Brain pericyte (primary cell): Measurements from ENCODE around the gene TMEM135.
"Not testable (repeated sequence)": the region's sequence is repeated elsewhere in the genome, so short reads cannot be mapped to it uniquely, and the experiment has no call there.

ENCODE experiments used
- DNase-seq: peaks from one replicate; pipeline ENCODE4 v3.0.0-alpha.2; 2012; ENCODE audit warnings: low read depth, low spot score

Gene TMEM135

DNA sequence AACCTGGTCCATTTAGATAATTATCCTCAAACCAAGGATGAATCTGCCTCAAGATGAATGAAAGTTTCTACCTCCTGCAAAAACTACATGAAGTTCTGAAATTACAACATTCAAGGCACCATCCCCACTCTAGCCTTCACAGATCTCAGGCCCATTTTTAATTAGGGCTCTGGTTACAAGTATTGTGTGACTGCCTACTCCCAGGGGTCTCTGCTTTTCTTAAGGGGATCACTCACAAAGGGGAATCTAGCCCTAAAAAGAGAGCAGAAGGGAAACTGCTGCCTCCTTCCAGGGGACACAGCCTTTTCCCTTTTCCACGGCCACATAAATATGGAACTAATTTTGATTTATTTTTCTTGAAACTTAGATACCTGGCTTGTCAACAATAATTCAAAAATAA lies 17.4 kb upstream of the TMEM135 start:
- DNase-seq = no peak

GRCh38 chr11:87020764-87021365 lies 16.9 kb upstream of the TMEM135 start:
- no peak for DNase-seq

DNA sequence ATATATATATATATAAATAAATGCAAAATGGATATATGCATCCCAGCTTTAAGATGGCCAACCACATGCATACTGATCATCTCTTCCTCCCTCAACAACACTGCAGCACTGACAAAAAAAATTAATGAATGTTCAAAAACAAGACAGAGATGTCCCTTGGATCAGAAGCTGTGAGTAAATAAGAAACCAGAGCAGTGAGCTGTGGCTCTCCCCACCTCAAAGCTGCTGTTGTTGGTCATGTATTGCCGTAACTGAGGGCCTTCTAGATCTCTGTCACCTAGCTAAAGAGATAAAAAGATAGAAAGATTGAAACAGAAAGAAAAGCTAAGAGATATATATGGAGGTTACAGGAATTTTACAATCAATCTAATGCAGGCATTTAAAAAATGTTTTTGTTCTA lies 15.5 kb upstream of the TMEM135 start:
- DNase-seq = no peak

GRCh38 chr11:87022738-87023137 lies 15.0 kb upstream of the TMEM135 start:
- no peak for DNase-seq

GRCh38 chr11:87026415-87026814 lies 11.3 kb upstream of the TMEM135 start:
- DNase-seq = not testable (repeated sequence)

GRCh38 chr11:87030458-87031054 lies 7.2 kb upstream of the TMEM135 start:
- no peak for DNase-seq

DNA sequence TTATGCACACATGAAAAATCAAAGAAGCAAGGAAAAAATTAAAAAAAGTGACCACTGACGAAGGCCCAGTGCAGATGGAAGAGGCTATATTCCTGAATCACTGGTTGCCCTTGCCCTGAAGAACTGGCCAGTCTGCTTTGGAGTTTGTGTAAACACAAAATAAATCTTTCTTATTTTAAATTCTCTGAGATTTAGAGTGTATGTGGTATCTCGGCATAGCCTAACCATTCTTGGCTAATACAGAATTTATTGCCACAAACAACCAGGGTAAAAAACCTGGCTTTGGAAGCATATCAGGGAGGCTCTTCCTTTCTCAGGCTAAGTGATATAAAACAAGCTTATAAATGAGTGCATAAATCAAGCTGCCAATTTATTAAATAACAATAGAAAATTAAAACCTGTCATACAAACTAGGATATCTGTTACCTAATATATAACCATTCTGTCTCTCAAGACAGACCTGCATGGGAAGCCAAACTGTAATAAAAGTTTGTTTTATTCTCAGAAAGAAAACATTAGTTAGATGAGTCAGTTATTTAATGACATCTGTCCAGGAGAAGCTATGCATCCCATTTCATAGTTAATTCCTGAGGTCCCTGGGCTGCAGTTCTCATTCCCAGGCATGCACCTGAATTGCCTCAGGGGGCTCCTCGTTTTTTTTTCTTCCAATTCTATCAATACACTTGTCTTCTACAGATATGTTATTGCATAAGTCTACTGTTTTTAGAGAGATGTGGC lies 6.1 kb upstream of the TMEM135 start:
- DNase-seq = no peak

GRCh38 chr11:87033561-87033960 lies 4.2 kb upstream of the TMEM135 start:
- DNase-seq = no peak

- no peak for DNase-seq
Observed at GRCh38 chr11:87035976-87036583, 1.7 kb upstream of the TMEM135 start.

- no peak for DNase-seq
Observed at GRCh38 chr11:87036756-87037449, 831 bp upstream of the TMEM135 start.

GRCh38 chr11:87038235-87038977 lies 672 bp downstream of the TMEM135 start:
- DNase-seq = no peak

- no peak for DNase-seq
Observed at GRCh38 chr11:87039371-87039770, 1.6 kb downstream of the TMEM135 start.

DNA sequence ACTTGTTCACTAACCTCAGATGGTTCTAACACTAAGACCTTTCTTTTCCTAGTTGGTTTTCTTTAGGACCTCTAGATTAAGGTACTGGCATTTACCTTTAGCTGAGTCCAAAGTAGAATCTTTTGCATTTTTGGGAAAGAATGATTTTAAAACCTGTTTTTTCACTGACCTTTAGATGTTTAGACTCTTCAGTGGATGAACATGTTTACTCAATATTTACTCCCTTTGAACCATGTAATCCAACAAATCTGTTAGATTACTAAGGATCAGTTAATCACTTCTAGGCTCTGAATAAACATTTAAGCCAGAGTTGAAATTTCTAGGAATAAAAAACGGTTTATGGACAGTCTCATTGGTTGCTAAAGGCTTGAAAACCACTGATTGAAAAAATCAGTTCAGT lies 6.2 kb downstream of the TMEM135 start:
- DNase-seq = no peak

- DNase-seq = no peak
Observed at GRCh38 chr11:87046824-87047223, 9.1 kb downstream of the TMEM135 start.

DNA sequence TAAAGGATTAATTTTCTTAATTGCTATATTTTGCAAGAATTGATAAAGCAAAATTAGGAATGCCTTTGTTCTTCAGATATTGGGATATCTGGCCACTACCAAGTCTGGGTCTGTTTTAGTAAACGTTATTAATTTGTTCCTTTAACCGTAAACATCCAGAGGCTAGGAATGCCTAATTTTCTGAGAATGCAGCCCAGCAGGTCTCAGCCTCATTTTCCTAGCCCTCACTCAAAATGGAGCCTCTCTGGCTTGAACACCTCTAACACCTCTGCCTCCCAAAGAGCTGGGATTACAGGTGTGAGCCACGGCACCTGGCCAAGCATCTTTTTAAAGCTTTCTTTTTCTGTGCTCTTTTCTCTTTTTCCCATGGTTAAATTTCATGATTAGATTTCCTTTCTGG lies 18.4 kb downstream of the TMEM135 start:
- DNase-seq = no peak

- no peak for DNase-seq
Observed at GRCh38 chr11:87057749-87058148, 20.0 kb downstream of the TMEM135 start.

DNA sequence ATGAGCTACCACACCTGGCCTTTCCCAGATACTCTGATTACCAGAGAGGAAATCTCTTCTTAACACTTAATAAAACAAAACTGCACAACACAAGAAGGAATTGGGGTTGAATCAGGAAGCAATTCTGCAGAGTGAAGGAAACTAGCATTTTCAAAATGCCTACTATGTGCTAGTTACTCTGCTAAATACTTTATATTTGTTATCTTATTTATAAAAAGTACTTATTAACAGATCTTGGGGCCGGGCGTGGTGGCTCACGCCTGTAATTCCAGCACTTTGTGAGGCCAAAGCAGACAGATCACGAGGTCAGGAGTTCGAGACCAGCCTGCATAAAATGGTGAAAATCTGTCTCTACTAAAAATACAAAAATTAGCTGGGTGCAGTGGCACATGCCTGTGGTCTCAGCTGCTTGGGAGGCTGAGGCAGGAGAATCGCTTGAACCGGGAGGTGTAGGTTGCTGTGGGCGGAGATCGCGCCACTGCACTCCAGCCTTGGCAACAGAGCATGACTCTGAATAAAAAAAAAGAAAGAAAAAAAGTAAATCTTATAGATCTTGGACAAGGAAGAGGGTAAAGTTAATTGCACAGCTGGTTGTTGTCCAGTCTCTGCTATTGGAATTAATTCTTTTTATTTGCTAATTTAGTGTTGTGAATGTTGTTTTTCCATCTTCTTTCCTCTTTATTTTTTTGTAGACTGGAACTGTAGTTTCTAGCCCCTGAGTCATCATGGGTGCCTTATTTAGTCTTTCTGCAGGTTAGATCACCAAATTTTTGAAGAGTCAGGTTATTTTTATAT lies 22.1 kb downstream of the TMEM135 start:
- no peak for DNase-seq

DNA sequence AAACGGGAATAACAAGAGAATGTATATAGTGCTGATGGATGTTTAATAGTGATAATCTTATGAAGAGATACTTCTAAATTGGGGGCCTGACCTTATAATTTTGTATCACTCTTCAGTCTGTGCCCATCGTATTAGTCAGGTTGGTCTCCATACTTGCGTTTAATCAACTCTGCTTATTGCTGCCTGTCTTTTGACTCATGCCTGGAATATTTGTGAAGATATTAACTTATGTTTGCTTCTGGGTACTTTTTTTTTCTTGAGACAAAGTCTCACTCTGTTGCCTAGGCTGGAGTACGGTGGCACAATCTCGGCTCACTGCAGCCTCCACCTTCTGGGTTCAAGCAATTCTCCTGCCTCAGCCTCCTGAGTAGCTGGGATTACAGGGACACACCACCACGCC lies 24.0 kb downstream of the TMEM135 start:
- no peak for DNase-seq

DNA sequence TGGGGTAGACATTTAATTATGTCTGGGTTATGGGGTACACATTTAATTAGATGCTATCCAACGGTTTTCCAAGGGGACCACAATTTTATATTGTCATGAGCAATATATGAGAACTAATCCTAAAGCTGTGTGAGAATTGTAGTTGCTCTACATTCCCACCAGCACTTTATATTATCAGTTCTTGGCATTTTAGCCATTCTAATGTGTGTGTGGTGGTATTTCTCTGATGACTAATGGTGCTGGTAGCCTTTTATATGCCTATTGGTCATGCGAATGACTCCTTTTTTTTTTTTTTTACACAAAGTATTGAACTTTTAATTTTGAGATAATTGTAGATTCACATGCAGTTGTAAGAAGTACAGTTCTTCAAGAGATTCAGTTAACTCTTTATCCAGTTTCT lies 26.2 kb downstream of the TMEM135 start:
- DNase-seq = no peak

DNA sequence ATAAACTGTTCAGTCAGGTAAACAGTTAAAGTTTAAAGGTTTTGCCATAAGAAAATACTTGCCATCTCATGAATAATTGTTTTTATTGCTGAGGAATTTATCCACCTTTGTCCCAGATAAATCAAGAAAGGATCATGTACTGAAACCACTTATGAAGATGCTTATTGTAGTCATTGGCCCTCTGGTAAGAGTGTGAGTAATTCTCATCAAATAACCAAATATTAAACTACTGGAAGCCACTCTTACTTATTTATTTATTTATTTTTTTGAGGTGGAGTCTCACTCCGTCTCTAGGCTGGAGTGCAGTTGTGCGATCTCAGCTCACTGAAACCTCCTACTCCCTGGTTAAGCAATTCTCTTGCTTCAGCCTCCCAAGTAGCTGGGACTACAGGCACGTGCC lies 35.1 kb downstream of the TMEM135 start:
- no peak for DNase-seq
